SU-DHL-6 (cell line): ENCODE data around the gene NIF3L1.

Experiments used
- H2AFZ ChIP-seq: fragments of 200-600 bp; sonication (generic); 2 replicates; pipeline ENCODE4 v1.6.1; 2014; ENCODE audit warnings: low read depth, mild to moderate bottlenecking, moderate library complexity, mixed read lengths, antibody characterized with exemption, low read length; ENCODE audit not compliant: severe bottlenecking
- H3F3A ChIP-seq: fragments of 200-600 bp; shearing (Covaris generic); 2 replicates; pipeline ENCODE4 v1.6.0; 2016; ENCODE audit warnings: antibody characterized with exemption, mild to moderate bottlenecking; ENCODE audit not compliant: insufficient read depth
- H3K27ac ChIP-seq: fragments of 200-600 bp; sonication (generic); 2 replicates; pipeline ENCODE4 v1.5.1; 2016; ENCODE audit warnings: low read depth, mild to moderate bottlenecking, low read length, moderate library complexity, mixed read lengths
- H3K27me3 ChIP-seq: fragments of 200-600 bp; sonication (generic), shearing (Covaris generic); 2 replicates; pipeline ENCODE4 v1.6.0; 2014; ENCODE audit warnings: mild to moderate bottlenecking, low read length
- H3K36me3 ChIP-seq: fragments of 200-600 bp; sonication (generic); 2 replicates; pipeline ENCODE4 v1.6.1; 2014; ENCODE audit warnings: mild to moderate bottlenecking, low read length, mixed read lengths
- H3K4me2 ChIP-seq: fragments of 300-600, 200-600 bp; shearing (Covaris generic), sonication (generic); 2 replicates; pipeline ENCODE4 v1.6.0; 2014; ENCODE audit warnings: low read length, low read depth, mild to moderate bottlenecking; ENCODE audit not compliant: poor library complexity, severe bottlenecking
- H3K4me3 ChIP-seq: fragments of 200-600 bp; sonication (generic); 2 replicates; pipeline ENCODE4 v1.5.1; 2014; ENCODE audit warnings: antibody characterized with exemption, low read length, mild to moderate bottlenecking, mixed read lengths; ENCODE audit not compliant: insufficient read depth, poor library complexity, severe bottlenecking
- H3K79me2 ChIP-seq: fragments of 200-600 bp; sonication (generic); 2 replicates; pipeline ENCODE4 v1.6.1; 2014; ENCODE audit warnings: mild to moderate bottlenecking, low read length, moderate library complexity; ENCODE audit not compliant: insufficient read depth
- H3K9ac ChIP-seq: fragments of 200-600 bp; sonication (generic); 2 replicates; pipeline ENCODE4 v1.7.0; 2014; ENCODE audit warnings: mild to moderate bottlenecking, low read length
- H3K9me2 ChIP-seq: fragments of 200-600 bp; sonication (generic); replicated peaks from 2 replicates; pipeline ENCODE4 v1.6.1; 2014; ENCODE audit warnings: low read length; ENCODE audit not compliant: insufficient read depth
- H3K9me3 ChIP-seq: fragments of 200-600 bp; sonication (generic); 2 replicates; pipeline ENCODE4 v1.6.1; 2014; ENCODE audit warnings: low read length, mixed read lengths; ENCODE audit not compliant: insufficient read depth
- H4K20me1 ChIP-seq: fragments of 200-600 bp; sonication (generic); 2 replicates; pipeline ENCODE4 v1.6.1; 2014; ENCODE audit warnings: low read depth, mild to moderate bottlenecking, antibody characterized with exemption, low read length, moderate library complexity, mixed read lengths
- EZH2phosphoT487 ChIP-seq: fragments of 200-600 bp; sonication (generic), shearing (Covaris generic); conservative IDR thresholded peaks from 2 replicates; pipeline ENCODE4 v1.6.1; 2018; ENCODE audit warnings: mild to moderate bottlenecking, antibody characterized with exemption, low read length, moderate library complexity, mixed read lengths
- TF ChIP-seq, protein P1 (sequence below): fragments of 200-600 bp; sonication (generic); IDR thresholded peaks from one replicate; pipeline ENCODE4 v1.5.1; 2017; ENCODE audit warnings: antibody characterized with exemption, mild to moderate bottlenecking, low read length, moderate library complexity; ENCODE audit not compliant: insufficient read depth, poor library complexity, severe bottlenecking

Gene NIF3L1

DNA sequence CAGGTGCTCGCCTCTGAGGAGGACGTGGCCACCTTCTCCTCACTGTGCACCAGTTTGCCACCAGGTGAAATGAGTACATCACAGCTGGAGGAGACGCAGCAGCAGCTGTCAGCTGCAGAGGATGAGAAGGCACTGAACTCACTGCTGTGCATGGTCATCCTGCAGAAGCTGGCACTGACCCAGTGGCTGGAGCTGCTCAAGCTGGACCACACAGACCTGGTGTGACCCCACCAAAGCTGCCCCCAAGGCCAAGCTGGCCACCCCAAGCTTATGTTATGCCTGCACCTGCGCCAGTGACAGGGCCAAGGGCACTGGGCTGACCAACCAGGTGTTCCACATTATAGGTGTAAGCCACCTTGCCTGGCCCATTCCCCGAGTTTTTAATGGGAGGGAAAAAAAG lies 44.0 kb upstream of the NIF3L1 start:
- TF ChIP-seq, protein P1, sequence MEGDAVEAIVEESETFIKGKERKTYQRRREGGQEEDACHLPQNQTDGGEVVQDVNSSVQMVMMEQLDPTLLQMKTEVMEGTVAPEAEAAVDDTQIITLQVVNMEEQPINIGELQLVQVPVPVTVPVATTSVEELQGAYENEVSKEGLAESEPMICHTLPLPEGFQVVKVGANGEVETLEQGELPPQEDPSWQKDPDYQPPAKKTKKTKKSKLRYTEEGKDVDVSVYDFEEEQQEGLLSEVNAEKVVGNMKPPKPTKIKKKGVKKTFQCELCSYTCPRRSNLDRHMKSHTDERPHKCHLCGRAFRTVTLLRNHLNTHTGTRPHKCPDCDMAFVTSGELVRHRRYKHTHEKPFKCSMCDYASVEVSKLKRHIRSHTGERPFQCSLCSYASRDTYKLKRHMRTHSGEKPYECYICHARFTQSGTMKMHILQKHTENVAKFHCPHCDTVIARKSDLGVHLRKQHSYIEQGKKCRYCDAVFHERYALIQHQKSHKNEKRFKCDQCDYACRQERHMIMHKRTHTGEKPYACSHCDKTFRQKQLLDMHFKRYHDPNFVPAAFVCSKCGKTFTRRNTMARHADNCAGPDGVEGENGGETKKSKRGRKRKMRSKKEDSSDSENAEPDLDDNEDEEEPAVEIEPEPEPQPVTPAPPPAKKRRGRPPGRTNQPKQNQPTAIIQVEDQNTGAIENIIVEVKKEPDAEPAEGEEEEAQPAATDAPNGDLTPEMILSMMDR = no peak
- no peak for TF ChIP-seq EZH2phosphoT487
- Histone ChIP-seq H3K9ac (no peak overlapping the region), H3K27ac (no peak overlapping the region), H3K27me3 (no peaks in the 10 kb centered on the region), H3K9me3 (no peaks in the 10 kb centered on the region), H3F3A (peaks cover 17% of the 10 kb centered on the region; the same call in 1 of the 2 replicates), H3K79me2 (no peaks in the 10 kb centered on the region), H3K4me2 (no peak overlapping the region), H3K4me3 (no peak overlapping the region), H3K36me3 (no peaks in the 10 kb centered on the region), H2AFZ (no peak overlapping the region), H3K9me2 (no peaks in the 10 kb centered on the region), H4K20me1 (no peaks in the 10 kb centered on the region)

DNA sequence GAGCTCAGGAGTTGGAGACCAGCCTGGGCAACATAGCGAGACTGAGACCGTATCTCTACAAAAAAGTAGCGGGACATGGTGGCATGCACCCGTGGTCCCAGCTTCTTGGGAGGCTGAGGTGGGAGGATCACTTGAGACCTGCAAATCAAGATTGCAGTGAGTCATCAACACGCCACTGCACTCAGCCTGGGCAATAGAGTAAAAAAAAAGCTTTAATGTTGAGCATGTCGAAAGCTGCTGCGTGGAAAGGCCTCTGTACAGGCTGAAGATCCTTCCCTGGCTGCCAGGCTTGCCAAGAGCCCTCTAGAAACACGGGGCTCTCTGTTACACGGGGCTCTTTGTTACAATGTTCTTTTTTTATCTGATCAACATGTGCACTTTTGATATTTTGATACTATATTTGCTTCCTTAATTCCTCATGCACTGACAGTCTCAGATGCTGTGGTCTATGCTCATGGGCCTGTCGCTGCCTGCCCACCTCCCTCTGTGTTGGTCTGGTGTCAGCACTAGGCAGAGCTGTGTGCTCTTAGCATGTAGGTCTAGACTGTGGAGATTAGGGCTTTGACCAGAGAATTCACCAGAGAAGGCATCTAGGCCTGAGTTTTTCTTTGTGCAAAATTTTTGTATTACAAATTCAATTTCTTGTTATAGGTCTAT lies 43.4 kb upstream of the NIF3L1 start:
- Histone ChIP-seq H3K27ac (no peak overlapping the region), H2AFZ (no peak overlapping the region)
- no peak for TF ChIP-seq EZH2phosphoT487
- TF ChIP-seq, protein P1 = no peak

DNA sequence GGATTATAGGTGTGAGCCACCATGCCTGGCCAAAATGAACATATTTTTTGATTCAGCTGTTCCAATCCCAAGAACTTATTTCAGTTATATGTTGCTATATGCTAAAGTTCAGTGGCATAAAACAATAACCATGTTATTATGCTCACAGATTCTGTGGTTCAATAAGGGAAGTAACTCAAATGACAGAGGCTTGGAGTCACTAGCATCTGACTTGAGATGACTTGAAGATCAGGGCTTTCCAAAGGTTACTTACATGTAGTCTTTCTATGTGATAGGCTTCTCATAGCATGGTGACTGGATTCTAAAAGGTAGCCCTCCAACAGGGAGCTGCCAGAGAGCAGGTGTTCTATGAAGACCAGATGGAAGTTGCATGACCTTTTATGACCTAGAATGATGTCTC lies 41.9 kb upstream of the NIF3L1 start:
- no peaks in the 10 kb centered on the region for H3K9me2 ChIP-seq
- H3K36me3 ChIP-seq = peaks cover 3% of the 10 kb centered on the region; the same call in 1 of the 2 replicates
- H3K79me2 ChIP-seq = no peaks in the 10 kb centered on the region
- H3K27ac ChIP-seq = no peak overlapping the region
- no peak overlapping the region for H2AFZ ChIP-seq
- H3K27me3 ChIP-seq = no peaks in the 10 kb centered on the region
- TF ChIP-seq EZH2phosphoT487 = no peak
- TF ChIP-seq, protein P1 = no peak
- H3K9me3 ChIP-seq = no peaks in the 10 kb centered on the region
- H3F3A ChIP-seq = peaks cover 36% of the 10 kb centered on the region
- no peak overlapping the region for H3K9ac ChIP-seq
- H3K4me3 ChIP-seq = no peak overlapping the region
- no peaks in the 10 kb centered on the region for H4K20me1 ChIP-seq
- no peak overlapping the region for H3K4me2 ChIP-seq

More for the DNA sequence above, 43.4 kb upstream of the NIF3L1 start:
- Histone ChIP-seq H3K9me2 (no peaks in the 10 kb centered on the region), H3K79me2 (no peaks in the 10 kb centered on the region), H3K9me3 (no peaks in the 10 kb centered on the region), H3K4me3 (no peak overlapping the region), H3K27me3 (no peaks in the 10 kb centered on the region), H3K9ac (no peak overlapping the region), H4K20me1 (no peaks in the 10 kb centered on the region), H3K4me2 (no peak overlapping the region), H3K36me3 (no peaks in the 10 kb centered on the region), H3F3A (peaks cover 23% of the 10 kb centered on the region)
